ENCODE results near the gene COA3.

GRCh38 chr17:42843358-42843934, 44.9 kb upstream of the COA3 start:
- TF ChIP-seq, protein P1, sequence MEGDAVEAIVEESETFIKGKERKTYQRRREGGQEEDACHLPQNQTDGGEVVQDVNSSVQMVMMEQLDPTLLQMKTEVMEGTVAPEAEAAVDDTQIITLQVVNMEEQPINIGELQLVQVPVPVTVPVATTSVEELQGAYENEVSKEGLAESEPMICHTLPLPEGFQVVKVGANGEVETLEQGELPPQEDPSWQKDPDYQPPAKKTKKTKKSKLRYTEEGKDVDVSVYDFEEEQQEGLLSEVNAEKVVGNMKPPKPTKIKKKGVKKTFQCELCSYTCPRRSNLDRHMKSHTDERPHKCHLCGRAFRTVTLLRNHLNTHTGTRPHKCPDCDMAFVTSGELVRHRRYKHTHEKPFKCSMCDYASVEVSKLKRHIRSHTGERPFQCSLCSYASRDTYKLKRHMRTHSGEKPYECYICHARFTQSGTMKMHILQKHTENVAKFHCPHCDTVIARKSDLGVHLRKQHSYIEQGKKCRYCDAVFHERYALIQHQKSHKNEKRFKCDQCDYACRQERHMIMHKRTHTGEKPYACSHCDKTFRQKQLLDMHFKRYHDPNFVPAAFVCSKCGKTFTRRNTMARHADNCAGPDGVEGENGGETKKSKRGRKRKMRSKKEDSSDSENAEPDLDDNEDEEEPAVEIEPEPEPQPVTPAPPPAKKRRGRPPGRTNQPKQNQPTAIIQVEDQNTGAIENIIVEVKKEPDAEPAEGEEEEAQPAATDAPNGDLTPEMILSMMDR (IDR thresholded peaks at IDR 0.05): peak; percentile 91 to 95 (median 94)
- TF ChIP-seq POLR2A (IDR thresholded peaks at IDR 0.05): no peak
